GM18499 (cell line): Measurements from ENCODE around the gene BTBD1.
"Not testable (repeated sequence)": the region's sequence is repeated elsewhere in the genome, so short reads cannot be mapped to it uniquely, and the experiment has no call there.

ENCODE experiments used
- ATAC-seq: cut with Tn5 transposase; IDR thresholded peaks from one replicate; pipeline ENCODE4 v1.9.1; 2021; ENCODE audit warnings: moderate number of reproducible peaks; ENCODE audit not compliant: insufficient read depth, unreplicated experiment

The BTBD1 gene

GRCh38 chr15:83098079-83098478 lies 31.0 kb upstream of the BTBD1 start:
- no peak for ATAC-seq

GRCh38 chr15:83094583-83094982 lies 27.5 kb upstream of the BTBD1 start:
- no peak for ATAC-seq

- ATAC-seq, result peak; percentile 56
Measured at GRCh38 chr15:83092309-83092976, 25.4 kb upstream of the BTBD1 start.

- ATAC-seq, result not testable (repeated sequence)
Measured at GRCh38 chr15:83091965-83092308, 24.9 kb upstream of the BTBD1 start.

- ATAC-seq, result no peak
Measured at GRCh38 chr15:83090465-83090864, 23.4 kb upstream of the BTBD1 start.

- ATAC-seq, result no peak
Measured at GRCh38 chr15:83088876-83089275, 21.8 kb upstream of the BTBD1 start.

- ATAC-seq, result no peak
Measured at GRCh38 chr15:83087576-83087975, 20.5 kb upstream of the BTBD1 start.

GRCh38 chr15:83085864-83086552 lies 19.0 kb upstream of the BTBD1 start:
- ATAC-seq, result not testable (repeated sequence)

GRCh38 chr15:83085461-83085860 lies 18.4 kb upstream of the BTBD1 start:
- ATAC-seq, result not testable (repeated sequence)

GRCh38 chr15:83082730-83083386 lies 15.8 kb upstream of the BTBD1 start:
- no peak for ATAC-seq

GRCh38 chr15:83081256-83082014 lies 14.4 kb upstream of the BTBD1 start:
- ATAC-seq, result no peak

GRCh38 chr15:83078712-83079111 lies 11.7 kb upstream of the BTBD1 start:
- ATAC-seq, result no peak

GRCh38 chr15:83077491-83078230 lies 10.6 kb upstream of the BTBD1 start:
- no peak for ATAC-seq

GRCh38 chr15:83069211-83069642 lies 2.2 kb upstream of the BTBD1 start:
- ATAC-seq, result not testable (repeated sequence)

- no peak for ATAC-seq
Measured at GRCh38 chr15:83068054-83068453, 1.0 kb upstream of the BTBD1 start.

GRCh38 chr15:83067638-83067962 lies 548 bp upstream of the BTBD1 start:
- no peak for ATAC-seq

GRCh38 chr15:83066034-83066733 lies 868 bp downstream of the BTBD1 start:
- no peak for ATAC-seq

GRCh38 chr15:83065431-83065830 lies 1.6 kb downstream of the BTBD1 start:
- ATAC-seq, result no peak

- no peak for ATAC-seq
Measured at GRCh38 chr15:83064859-83065258, 2.2 kb downstream of the BTBD1 start.

GRCh38 chr15:83063551-83063950 lies 3.5 kb downstream of the BTBD1 start:
- no peak for ATAC-seq
